Loucy (cell line): ENCODE measurements around the gene GSAP.

ENCODE experiments used
- EZH2phosphoT487 ChIP-seq: fragments of 200-600 bp; IDR thresholded peaks from 2 replicates; pipeline ENCODE4 v1.6.1; 2018; ENCODE audit warnings: antibody characterized with exemption, mild to moderate bottlenecking, moderate library complexity, borderline replicate concordance
- TF ChIP-seq, protein P1 (sequence below): fragments of 200-600 bp; sonication (generic); conservative IDR thresholded peaks from 2 replicates; pipeline ENCODE4 v1.5.1; 2014; ENCODE audit warnings: mild to moderate bottlenecking, antibody characterized with exemption, low read length

DNA sequence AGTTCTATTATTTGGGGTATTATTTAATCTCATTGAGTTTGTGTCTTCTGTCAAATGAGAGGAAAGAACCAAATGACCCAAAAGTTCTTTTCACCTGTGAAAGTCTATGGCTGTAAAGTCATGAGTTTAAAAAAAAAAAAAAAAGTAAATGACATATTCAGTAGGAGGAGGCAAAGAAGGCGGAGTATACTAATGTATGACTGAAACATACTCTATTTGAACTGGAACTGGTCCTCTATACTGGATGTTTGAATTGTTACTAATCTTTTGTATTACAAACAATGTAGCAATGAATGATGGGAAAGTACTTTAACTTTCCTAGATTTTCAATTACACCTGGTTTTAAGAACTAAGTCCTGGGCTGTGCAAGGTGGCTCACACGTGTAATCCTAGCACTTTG, 24.9 kb upstream of the GSAP start:
- TF ChIP-seq, protein P1, sequence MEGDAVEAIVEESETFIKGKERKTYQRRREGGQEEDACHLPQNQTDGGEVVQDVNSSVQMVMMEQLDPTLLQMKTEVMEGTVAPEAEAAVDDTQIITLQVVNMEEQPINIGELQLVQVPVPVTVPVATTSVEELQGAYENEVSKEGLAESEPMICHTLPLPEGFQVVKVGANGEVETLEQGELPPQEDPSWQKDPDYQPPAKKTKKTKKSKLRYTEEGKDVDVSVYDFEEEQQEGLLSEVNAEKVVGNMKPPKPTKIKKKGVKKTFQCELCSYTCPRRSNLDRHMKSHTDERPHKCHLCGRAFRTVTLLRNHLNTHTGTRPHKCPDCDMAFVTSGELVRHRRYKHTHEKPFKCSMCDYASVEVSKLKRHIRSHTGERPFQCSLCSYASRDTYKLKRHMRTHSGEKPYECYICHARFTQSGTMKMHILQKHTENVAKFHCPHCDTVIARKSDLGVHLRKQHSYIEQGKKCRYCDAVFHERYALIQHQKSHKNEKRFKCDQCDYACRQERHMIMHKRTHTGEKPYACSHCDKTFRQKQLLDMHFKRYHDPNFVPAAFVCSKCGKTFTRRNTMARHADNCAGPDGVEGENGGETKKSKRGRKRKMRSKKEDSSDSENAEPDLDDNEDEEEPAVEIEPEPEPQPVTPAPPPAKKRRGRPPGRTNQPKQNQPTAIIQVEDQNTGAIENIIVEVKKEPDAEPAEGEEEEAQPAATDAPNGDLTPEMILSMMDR = no peak
- no peak for TF ChIP-seq EZH2phosphoT487
